Measurements from ENCODE around the gene KLHL26. TPM values are rescaled to one million over a fixed set of nuclear protein-coding genes. Genes with fewer than 3 reads are reported as not detected.

Gene KLHL26
- total and polyA plus RNA-seq, 2 of the 13 experiments (the other 11 are each of a cell fraction or from before 2014, with no cell fraction given) = 1.5 to 1.7 TPM

DNA sequence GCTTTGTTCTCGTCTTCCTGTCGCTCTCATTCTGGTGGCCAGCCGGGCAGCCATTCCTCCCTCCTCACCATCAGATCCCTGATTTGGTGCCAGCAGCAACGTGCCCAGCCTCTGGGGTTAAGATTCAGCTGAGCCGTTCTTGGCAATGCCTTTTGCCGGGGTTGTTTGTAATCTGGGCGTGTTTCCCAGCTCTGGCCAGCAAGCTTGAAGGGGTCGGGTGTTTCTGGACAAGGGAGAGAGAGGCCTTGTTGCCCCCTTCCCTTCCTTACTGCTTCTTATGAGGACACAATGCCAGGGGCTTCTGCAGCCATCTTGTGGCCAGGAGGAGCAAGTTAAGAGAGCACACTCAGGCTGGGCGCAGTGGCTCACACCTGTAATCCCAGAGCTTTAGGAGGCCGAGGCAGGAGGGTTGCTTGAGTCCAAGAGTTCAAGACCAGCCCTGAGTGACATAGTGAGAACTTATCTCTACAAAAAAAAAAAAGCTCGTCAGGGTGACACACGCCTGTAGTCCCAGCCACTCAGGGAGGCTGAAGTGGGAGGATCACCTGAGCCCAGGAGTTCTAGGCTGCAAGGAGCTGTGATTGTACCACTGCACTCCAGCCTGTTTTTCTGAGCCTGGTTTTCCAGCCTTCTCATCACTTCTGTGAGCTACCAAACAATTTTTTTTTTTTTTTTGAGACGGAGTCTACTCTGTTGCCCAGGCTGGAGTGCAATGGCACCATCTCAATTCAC lies 35.9 kb downstream of the KLHL26 start:
- Histone ChIP-seq H3K27me3 (ENCODE audit: control insufficient read depth in 1 of 2, insufficient read depth in 2 of 2, low read length in 2 of 2) (no peaks in the 10 kb centered on the region; a peak in 1 of 5 replicates), H3K4me1 (ENCODE audit: insufficient read depth, low read length) (peaks cover 38% of the 10 kb centered on the region), H3K27ac (ENCODE audit: extremely low read length, insufficient read depth, low read length) (no peak overlapping the region), H4K20me1 (ENCODE audit: insufficient read depth, low read length) (no peaks in the 10 kb centered on the region), H2AFZ (ENCODE audit: low read length) (no peak overlapping the region), H3K9ac (ENCODE audit: insufficient read depth, low read depth, low read length) (no peak overlapping the region), H3K4me3 (replicated peaks in 1 of 3; ENCODE audit: insufficient read depth in 1 of 3, low read depth in 2 of 3, low read length in 3 of 3) (no peak overlapping the region), H3K79me2 (ENCODE audit: insufficient read depth, low read length) (no peaks in the 10 kb centered on the region), H3K36me3 (replicated peaks in 1 of 2; ENCODE audit: control insufficient read depth in 1 of 2, insufficient read depth in 2 of 2, low read length in 2 of 2) (peaks cover 2 to 4% of the 10 kb centered on the region in 2 experiments; a peak in 3 of 5 replicates), H3K4me2 (ENCODE audit: low read depth, low read length) (no peak overlapping the region), H3K9me3 (ENCODE audit: low read length) (no peaks in the 10 kb centered on the region)
- FAIRE-seq = no peak
- ATAC-seq = peak; percentile 29; the same call in 2 of the 3 replicates
- in situ Hi-C loops (cut with HindIII; ENCODE audit: extremely low pct_ligation_motif_present, low pct_unique_long_range_greater_than_20kb) = loop anchor here (10.0 kb wide), 1 partner anchor 198 kb away; no protein-coding TSS in a partner anchor
- WGBS (ENCODE audit: low lambda C conversion rate) = 64% methylated on average over 9 of the region's 13 CpGs
- no peak for DNase-seq (ENCODE audit: low spot score)
- POLR2A ChIA-PET = no interaction called here
- intact Hi-C loops (cut with micrococcal nuclease; ENCODE audit: unreplicated experiment) = no loop called here
- CTCF ChIA-PET (ENCODE audit: low intra/inter-chr PET ratio, low total read pairs) = no interaction called here
- BruUV-seq (replicated peaks) = no TSS peak
- TF ChIP-seq, protein P1, sequence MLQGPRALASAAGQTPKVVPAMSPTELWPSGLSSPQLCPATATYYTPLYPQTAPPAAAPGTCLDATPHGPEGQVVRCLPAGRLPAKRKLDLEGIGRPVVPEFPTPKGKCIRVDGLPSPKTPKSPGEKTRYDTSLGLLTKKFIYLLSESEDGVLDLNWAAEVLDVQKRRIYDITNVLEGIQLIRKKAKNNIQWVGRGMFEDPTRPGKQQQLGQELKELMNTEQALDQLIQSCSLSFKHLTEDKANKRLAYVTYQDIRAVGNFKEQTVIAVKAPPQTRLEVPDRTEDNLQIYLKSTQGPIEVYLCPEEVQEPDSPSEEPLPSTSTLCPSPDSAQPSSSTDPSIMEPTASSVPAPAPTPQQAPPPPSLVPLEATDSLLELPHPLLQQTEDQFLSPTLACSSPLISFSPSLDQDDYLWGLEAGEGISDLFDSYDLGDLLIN (CRISPR knock-in tag; IDR thresholded peaks at IDR 0.05; ENCODE audit: borderline replicate concordance) = no peak
- no peak for TF ChIP-seq AHR (CRISPR knock-in tag; IDR thresholded peaks at IDR 0.05)
- TF ChIP-seq, protein P2, sequence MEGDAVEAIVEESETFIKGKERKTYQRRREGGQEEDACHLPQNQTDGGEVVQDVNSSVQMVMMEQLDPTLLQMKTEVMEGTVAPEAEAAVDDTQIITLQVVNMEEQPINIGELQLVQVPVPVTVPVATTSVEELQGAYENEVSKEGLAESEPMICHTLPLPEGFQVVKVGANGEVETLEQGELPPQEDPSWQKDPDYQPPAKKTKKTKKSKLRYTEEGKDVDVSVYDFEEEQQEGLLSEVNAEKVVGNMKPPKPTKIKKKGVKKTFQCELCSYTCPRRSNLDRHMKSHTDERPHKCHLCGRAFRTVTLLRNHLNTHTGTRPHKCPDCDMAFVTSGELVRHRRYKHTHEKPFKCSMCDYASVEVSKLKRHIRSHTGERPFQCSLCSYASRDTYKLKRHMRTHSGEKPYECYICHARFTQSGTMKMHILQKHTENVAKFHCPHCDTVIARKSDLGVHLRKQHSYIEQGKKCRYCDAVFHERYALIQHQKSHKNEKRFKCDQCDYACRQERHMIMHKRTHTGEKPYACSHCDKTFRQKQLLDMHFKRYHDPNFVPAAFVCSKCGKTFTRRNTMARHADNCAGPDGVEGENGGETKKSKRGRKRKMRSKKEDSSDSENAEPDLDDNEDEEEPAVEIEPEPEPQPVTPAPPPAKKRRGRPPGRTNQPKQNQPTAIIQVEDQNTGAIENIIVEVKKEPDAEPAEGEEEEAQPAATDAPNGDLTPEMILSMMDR (CRISPR knock-in tag; IDR thresholded peaks at IDR 0.05) = peak; percentile 66
- no peak for TF ChIP-seq HOXD1 (CRISPR knock-in tag; IDR thresholded peaks at IDR 0.05)
- TF ChIP-seq, protein P3, sequence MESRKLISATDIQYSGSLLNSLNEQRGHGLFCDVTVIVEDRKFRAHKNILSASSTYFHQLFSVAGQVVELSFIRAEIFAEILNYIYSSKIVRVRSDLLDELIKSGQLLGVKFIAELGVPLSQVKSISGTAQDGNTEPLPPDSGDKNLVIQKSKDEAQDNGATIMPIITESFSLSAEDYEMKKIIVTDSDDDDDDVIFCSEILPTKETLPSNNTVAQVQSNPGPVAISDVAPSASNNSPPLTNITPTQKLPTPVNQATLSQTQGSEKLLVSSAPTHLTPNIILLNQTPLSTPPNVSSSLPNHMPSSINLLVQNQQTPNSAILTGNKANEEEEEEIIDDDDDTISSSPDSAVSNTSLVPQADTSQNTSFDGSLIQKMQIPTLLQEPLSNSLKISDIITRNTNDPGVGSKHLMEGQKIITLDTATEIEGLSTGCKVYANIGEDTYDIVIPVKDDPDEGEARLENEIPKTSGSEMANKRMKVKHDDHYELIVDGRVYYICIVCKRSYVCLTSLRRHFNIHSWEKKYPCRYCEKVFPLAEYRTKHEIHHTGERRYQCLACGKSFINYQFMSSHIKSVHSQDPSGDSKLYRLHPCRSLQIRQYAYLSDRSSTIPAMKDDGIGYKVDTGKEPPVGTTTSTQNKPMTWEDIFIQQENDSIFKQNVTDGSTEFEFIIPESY (CRISPR knock-in tag; IDR thresholded peaks at IDR 0.05) = 0 out of 2 replicates have a peak, but pooled peaks have one; percentile 14
- TF ChIP-seq, protein P4, sequence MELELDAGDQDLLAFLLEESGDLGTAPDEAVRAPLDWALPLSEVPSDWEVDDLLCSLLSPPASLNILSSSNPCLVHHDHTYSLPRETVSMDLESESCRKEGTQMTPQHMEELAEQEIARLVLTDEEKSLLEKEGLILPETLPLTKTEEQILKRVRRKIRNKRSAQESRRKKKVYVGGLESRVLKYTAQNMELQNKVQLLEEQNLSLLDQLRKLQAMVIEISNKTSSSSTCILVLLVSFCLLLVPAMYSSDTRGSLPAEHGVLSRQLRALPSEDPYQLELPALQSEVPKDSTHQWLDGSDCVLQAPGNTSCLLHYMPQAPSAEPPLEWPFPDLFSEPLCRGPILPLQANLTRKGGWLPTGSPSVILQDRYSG (CRISPR knock-in tag; IDR thresholded peaks at IDR 0.05) = no peak
- TF ChIP-seq STAG1 (CRISPR knock-in tag; IDR thresholded peaks at IDR 0.05) = peak; percentile 61
